ENCODE results near the gene NDC80.

Gene NDC80

DNA sequence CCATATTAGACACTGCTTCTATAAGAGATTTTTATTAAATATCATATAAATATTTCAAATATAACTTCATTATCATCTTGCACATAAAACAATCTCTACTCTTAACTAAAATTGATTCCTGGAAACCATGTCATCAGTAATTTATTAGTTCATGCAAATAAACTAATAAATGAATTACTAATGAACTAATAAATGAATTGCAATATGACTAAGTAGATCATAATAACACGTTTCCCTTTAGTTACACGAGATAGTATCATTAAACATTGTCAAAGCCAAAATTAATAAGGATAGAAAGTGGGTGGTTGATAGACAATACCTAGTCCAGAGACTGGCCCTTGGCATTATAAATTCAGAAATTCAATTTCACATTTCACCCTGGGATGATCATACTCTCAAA lies 26.2 kb upstream of the NDC80 start:
- no peak for FAIRE-seq
- no peak for DNase-seq (ENCODE audit: insufficient read length, low spot score)
- no peak for TF ChIP-seq POLR2A (IDR thresholded peaks at IDR 0.05; ENCODE audit: low read depth, low read length)

DNA sequence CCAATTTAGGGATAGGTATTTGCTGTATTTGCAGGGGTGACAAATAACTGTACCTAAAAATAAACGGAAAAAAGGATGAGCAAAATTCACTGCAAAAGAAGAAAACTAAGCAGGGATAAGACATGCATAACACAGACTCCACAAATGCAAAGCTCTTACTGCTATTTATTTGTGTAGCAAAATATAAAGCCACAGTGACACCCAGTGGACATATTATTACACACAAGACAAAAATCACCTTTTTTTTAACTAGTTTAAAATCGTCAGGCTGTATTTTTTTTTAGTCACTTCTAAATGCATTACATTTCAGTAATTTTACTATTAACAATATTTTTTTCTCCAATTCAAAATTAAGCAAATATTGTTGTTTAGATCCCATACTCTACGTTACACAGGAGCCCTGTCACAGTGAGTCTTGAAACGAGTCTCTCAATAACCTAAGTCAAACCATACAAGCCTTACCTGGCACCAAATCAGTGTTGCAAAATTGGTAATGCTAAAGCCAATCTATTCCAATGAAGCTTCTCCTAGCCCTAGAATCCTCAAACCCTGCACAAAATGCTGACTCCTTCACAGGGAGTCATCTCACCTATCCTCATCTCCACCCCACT lies 23.8 kb upstream of the NDC80 start:
- TF ChIP-seq POLR2A (IDR thresholded peaks at IDR 0.05; ENCODE audit: low read depth, low read length), result no peak
- peak; percentile 53 for FAIRE-seq
- no peak for DNase-seq (ENCODE audit: insufficient read length, low spot score)

DNA sequence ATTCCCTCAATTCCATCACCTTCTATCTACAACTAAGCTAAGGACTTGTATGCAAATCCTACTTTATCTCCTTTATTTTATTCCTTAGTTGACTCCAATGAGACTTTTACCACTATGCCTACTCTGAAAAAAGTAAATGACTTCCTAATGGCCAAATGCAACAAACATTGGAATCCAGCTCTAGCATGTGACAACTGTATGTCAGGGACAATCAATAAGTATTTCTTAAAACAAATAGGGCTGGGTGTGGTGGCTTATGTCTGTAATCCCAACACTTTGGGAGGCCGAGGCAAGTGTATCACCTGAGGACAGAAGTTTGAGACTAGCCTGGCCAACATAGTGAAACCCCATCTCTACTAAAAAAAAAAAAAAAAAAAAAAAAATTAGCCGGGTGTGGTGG lies 21.9 kb upstream of the NDC80 start:
- FAIRE-seq, result no peak
- DNase-seq (ENCODE audit: insufficient read length, low spot score), result no peak
- no peak for TF ChIP-seq POLR2A (IDR thresholded peaks at IDR 0.05; ENCODE audit: low read depth, low read length)

DNA sequence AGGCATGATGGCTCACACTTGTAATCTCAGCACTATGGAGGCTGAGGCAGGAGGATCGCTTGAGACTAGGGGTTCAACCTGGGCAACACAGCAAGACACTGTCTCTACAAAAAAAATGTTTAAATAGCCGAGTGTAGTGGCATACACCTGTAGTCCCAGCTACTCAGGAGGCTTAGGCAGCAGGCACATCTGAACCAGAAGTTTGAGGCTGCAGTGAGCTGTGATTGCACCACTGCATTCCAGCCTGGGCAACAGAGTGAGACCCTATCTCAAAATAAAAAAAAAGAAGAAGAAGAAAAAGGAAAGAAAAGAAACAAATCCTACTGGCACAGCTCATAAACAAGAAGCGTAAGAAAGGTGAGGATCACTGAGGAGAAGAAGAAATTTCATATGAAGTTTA lies 19.9 kb upstream of the NDC80 start:
- no peak for DNase-seq (ENCODE audit: insufficient read length, low spot score)
- FAIRE-seq, result no peak
- no peak for TF ChIP-seq POLR2A (IDR thresholded peaks at IDR 0.05; ENCODE audit: low read depth, low read length)

DNA sequence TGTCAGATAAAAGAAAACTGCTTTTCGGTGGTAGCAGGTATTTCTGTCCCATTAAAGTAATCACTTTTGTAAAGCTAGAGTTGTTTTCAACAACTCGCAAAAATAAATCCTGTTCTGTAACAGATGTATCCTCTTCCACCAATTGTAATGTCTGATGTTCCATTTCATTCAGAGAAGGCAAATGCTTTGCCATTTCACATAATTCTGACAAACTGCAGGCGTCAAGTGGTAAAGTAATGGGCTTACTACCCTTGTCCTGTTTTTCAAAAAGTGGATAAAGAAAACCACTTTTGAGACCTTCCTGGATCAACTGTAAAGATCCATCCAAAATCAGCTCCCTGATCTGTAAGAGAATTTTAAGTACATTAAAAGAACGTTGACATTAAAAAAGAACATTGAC lies 16.7 kb upstream of the NDC80 start:
- FAIRE-seq (no peak), DNase-seq (ENCODE audit: insufficient read length, low spot score) (no peak)
- no peak for TF ChIP-seq POLR2A (IDR thresholded peaks at IDR 0.05; ENCODE audit: low read depth, low read length)

DNA sequence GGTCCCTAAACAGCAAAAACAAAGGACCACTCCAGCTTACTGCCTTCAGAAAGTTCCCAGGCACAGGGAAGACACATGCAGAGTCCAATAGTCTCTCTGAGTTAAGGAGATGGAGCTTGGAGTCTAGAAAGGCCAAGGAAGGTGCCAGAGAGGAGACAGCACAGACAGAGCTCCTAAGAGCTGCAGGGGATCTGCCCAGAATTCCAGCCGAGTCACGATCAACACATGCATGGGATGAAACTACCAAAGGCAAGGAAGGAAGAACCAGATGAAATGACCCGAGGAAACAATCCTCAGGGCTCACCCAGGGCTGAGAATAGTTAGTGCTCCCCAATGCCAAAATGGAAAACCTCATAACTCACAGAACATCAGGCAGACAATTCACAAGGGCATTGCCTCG lies 15.5 kb upstream of the NDC80 start:
- FAIRE-seq (no peak), DNase-seq (ENCODE audit: insufficient read length, low spot score) (no peak)
- no peak for TF ChIP-seq POLR2A (IDR thresholded peaks at IDR 0.05; ENCODE audit: low read depth, low read length)

DNA sequence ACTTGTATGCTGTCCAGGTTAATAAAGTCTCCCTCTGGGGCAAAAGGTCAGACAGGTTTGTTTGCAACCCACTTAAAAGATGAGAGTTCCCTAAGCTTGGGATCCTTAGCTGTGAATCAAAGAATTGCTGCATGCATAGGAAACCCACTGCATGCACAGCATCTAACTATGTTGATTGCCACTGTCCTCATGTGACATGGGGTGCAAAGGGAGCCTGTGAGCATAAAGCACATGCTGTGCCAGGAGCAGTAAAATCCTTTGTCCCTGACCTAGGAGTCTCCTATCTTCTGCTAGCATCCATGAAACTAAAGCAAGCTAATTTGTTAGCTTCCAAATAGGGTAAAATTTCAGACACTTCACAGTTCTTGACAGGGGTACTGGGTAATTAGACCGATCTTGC lies 13.8 kb upstream of the NDC80 start:
- DNase-seq (ENCODE audit: insufficient read length, low spot score), result no peak
- no peak for FAIRE-seq
- no peak for TF ChIP-seq POLR2A (IDR thresholded peaks at IDR 0.05; ENCODE audit: low read depth, low read length)

DNA sequence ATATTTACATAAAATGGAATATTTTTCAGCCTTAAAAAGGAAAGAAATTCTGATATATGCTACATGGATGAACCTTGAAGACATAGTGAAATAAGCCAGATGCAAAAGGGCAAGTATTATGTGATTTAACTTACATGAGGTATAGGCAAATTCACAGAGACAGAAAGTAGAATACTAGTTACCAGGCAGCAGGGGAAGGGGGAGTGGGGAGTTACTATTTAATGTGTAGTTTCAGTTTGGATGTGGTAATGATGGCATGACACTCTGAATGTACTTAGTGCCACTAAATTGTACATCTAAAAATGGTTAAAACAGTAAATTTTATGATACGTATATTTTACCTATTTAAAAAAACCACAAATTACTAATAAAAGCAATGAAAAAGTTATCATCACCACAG lies 12.1 kb upstream of the NDC80 start:
- DNase-seq (ENCODE audit: insufficient read length, low spot score) (no peak), FAIRE-seq (no peak)
- TF ChIP-seq POLR2A (IDR thresholded peaks at IDR 0.05; ENCODE audit: low read depth, low read length), result no peak

DNA sequence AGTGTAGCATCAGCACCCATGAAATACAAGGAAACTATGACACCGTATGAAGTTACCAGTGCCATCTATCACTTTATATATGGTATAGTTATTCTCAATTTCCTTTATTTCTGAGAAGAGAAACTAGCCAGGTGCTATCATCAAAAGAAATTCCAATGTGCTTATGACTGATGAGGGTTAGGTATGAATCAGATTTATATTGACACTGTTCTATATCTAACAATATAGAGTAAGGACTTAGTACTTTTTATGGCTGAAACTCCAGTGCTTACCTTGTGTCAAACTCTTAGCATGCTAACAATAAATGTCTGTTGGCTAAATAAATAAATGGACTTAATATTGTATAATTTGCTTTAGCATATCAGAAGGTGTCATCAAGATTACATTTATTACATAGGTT lies 7.0 kb upstream of the NDC80 start:
- no peak for DNase-seq (ENCODE audit: insufficient read length, low spot score)
- TF ChIP-seq POLR2A (IDR thresholded peaks at IDR 0.05; ENCODE audit: low read depth, low read length), result no peak
- FAIRE-seq, result no peak

DNA sequence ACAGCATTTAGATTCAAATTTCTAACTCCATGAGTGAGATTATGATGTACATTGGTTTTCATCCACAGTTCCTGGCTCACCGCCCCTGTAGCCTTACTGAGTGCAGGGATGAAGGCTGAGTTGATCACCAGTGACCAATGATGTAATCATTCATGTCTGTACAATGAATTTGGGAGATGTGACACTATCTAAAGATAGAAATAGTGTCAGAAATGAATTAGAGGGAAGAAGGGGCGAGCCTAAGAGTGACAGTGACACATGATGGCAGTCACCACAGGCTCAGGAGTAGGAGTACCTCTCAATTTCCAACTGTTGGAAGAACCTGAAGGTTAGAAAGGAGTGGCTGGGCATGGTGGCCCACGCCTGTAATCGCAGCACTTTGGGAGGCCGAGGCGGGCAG lies 3.2 kb upstream of the NDC80 start:
- FAIRE-seq (no peak), DNase-seq (ENCODE audit: insufficient read length, low spot score) (no peak)
- TF ChIP-seq POLR2A (IDR thresholded peaks at IDR 0.05; ENCODE audit: low read depth, low read length), result no peak

DNA sequence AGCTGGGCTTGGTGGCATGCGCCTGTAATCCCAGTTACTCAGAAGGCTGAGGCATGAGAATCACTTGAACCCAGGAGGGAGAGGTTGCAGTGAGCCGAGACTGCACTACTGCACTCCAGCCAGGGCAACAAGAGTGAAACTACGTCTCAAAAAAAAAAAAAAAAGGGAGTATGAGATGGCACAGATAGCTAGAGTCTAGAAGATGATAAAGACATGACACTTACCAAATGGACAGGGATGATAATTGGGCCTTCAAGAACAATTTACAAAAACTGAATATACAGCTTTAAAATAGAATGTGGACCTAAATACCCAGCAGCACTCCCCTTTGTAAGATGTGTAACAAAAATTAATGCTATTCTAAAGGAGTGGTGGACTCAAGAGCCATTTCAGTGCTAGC lies 2.8 kb upstream of the NDC80 start:
- DNase-seq (ENCODE audit: insufficient read length, low spot score) (no peak), FAIRE-seq (no peak)
- TF ChIP-seq POLR2A (IDR thresholded peaks at IDR 0.05; ENCODE audit: low read depth, low read length), result no peak

DNA sequence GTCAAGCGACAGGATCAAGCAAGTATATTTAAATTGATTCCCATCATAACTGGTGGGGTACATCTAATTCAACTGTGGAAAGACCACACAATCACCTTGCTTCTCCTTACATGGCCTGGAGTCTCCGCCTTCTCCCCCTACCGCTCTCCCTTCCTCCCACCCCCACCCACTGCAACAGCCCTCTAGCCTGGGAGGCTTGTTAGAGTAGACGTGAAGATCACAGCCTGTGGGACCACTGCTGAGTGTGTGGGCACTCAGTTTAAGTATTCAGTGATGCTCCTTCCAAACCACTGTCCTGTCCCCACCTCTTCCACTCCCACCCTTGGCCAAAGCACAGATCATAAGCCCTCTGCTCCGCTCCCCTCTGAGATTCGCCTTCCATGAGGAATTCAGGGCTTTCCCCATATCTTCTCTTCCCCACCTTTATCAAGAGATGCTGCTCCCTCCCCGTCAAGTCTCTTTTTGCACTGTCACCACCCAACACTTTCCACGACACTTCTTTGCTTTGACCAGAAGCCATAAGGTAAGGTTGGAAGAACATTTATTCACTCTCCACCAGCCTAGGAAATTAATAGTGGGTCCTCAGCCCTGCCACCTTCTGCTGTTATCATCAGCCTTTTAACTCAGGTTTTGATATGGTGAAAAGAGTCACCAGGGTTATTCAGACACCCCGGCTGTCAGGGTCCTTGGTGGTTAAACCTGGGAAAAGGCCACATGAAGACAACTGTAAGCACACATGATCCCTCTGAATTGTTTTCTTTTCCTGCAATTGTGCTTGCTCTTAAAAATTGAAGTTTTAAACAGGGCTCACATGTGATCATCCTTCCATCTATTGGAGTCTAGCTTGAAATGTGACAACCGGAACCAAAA lies 1.8 kb upstream of the NDC80 start:
- DNase-seq (ENCODE audit: insufficient read length, low spot score) (no peak), FAIRE-seq (peak; percentile 75)
- no peak for TF ChIP-seq POLR2A (IDR thresholded peaks at IDR 0.05; ENCODE audit: low read depth, low read length)

DNA sequence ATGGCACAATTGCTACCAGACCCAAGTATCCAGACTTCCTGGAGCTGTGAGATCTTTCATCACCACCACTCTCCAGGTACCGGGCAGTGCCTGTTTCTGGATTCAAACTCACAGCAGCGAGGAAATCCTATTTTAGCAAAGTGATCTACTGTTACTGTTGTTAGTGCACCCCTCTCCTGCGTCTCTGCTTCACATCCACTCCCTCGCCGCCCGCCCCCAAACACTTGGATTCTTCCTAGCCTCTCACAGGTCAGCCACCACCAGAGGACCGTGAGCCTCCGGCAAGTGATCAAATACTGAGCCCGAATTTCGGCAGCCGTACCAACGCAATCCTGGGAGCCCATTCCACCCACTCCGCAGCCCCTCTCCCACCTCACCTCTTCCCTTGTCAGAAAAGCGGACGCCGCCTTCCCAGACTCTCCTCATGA lies 571 bp upstream of the NDC80 start:
- DNase-seq (ENCODE audit: insufficient read length, low spot score) (peak; percentile 37), FAIRE-seq (peak; percentile 75)
- TF ChIP-seq POLR2A (IDR thresholded peaks at IDR 0.05; ENCODE audit: low read depth, low read length), result no peak; the same call in 1 of the 2 replicates

DNA sequence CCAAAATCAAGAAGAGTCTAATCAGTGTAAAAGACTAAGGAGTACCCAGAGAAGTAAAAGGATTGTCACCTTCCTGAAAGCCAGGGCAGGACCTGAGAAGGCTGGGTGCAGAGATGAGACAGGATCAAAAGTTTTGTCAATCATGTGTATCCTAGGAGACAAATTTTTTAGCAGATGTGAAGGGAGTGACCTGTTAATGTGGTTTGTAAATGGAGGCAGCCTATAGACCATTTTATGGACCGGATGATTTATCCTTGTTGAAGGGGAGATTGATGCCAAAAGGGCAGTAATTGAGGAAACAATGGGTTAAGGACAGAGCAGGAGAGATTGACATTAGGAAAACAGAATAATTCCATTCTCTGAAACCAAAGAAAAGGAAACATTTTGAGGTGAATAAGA lies 813 bp downstream of the NDC80 start:
- TF ChIP-seq POLR2A (IDR thresholded peaks at IDR 0.05; ENCODE audit: low read depth, low read length), result no peak
- DNase-seq (ENCODE audit: insufficient read length, low spot score), result no peak
- peak; percentile 58 for FAIRE-seq

DNA sequence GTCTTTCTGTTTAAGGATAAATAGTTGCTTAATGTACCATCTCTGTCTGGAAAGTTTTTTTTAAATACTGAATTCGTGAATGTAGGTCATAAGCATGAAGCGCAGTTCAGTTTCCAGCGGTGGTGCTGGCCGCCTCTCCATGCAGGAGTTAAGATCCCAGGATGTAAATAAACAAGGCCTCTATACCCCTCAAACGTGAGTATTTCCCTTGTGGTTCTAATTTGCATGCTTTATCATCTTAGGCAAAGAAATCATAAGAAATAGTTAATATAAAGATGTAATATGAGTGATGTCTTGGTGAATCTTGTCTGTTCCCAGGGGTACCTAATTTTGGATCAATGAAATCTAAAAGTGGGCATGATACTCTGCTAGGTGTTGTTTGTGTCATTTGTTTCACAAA lies 1.5 kb downstream of the NDC80 start:
- no peak for TF ChIP-seq POLR2A (IDR thresholded peaks at IDR 0.05; ENCODE audit: low read depth, low read length)
- DNase-seq (ENCODE audit: insufficient read length, low spot score) (no peak), FAIRE-seq (no peak)
